GM12878 (cell line): ENCODE results near the gene AIRE. TPM values are rescaled to one million over a fixed set of nuclear protein-coding genes. Genes with fewer than 3 reads are reported as not detected.

Source experiments
- ATAC-seq: fragments of 200-7000 bp; cut with Tn5 transposase; 3 replicates; pipeline ENCODE4 v1.9.1; 2020; ENCODE audit warnings: mild to moderate bottlenecking, moderate library complexity
- BruUV-seq: library from RNA; stranded (reverse); fragments of 400-500 nt; replicated peaks from 2 replicates; lab custom pipeline; 2021; lab: Mats Ljungman, UMichigan
- CTCF ChIA-PET: fragments of 300-600 bp; sonication (Branson Sonifier 250); formaldehyde crosslinking; extraction: SDS; loops from one replicate; lab custom pipeline; 2021; ENCODE audit warnings: inconsistent platforms; lab: Yijun Ruan, JAX
- POLR2A ChIA-PET: fragments of 350-600 bp; formaldehyde crosslinking; extraction: SDS; loops from one replicate; lab custom pipeline; 2021; ENCODE audit warnings: inconsistent platforms; lab: Charles Lee
- RAD21 ChIA-PET: fragments of 300-600 bp; sonication (Branson Sonifier 250); formaldehyde crosslinking; loops from one replicate; lab custom pipeline; 2023; ENCODE audit warnings: antibody characterized with exemption; ENCODE audit not compliant: unreplicated experiment; lab: Charles Lee
- SMC1A ChIA-PET: fragments of 300-600 bp; sonication (Branson Sonifier 250); formaldehyde crosslinking; loops from one replicate; lab custom pipeline; 2023; ENCODE audit not compliant: unreplicated experiment, uncharacterized antibody; lab: Charles Lee
- DNase-seq: peaks from one replicate; pipeline ENCODE4 v3.0.0-alpha.2; 2011; ENCODE audit warnings: low read depth, low spot score
- FAIRE-seq: peaks from 3 replicates; lab custom pipeline; 2011; peaks lifted over from hg19 to GRCh38; lab: Jason Lieb, UNC
- H2AFZ ChIP-seq: 2 replicates; pipeline ENCODE4 v1.6.0; 2011; ENCODE audit warnings: low read depth, low read length, control low read depth; ENCODE audit not compliant: control insufficient read depth
- H3K27ac ChIP-seq: 2 replicates; pipeline ENCODE4 v1.5.1; 2011; ENCODE audit warnings: control low read depth; ENCODE audit not compliant: control insufficient read depth, insufficient read depth
- H3K27me3 ChIP-seq, 2 experiments: replicated peaks in 1 of 2; 2 replicates each; pipeline versions ENCODE4 v1.6.0 to v1.6.1; 2011; ENCODE audit warnings: low read length in 1 of 2; ENCODE audit not compliant: control insufficient read depth in 2 of 2, insufficient read depth in 2 of 2
- H3K36me3 ChIP-seq, 2 experiments: 2 replicates each; pipeline ENCODE4 v1.5.1; 2011; ENCODE audit warnings: low read length in 1 of 2; ENCODE audit not compliant: control insufficient read depth in 2 of 2, insufficient read depth in 2 of 2
- H3K4me1 ChIP-seq: 2 replicates; pipeline ENCODE4 v1.6.1; 2011; ENCODE audit warnings: mild to moderate bottlenecking, low read length, moderate library complexity, mixed read lengths; ENCODE audit not compliant: control insufficient read depth, insufficient read depth
- H3K4me2 ChIP-seq: 2 replicates; pipeline ENCODE4 v1.6.0; 2011; ENCODE audit warnings: control low read depth; ENCODE audit not compliant: control insufficient read depth, insufficient read depth
- H3K4me3 ChIP-seq: fragments of 200-600 bp; sonication (generic); 2 replicates; pipeline ENCODE4 v1.5.1; 2016
- H3K79me2 ChIP-seq: 2 replicates; pipeline ENCODE4 v1.6.0; 2011; ENCODE audit warnings: low read length; ENCODE audit not compliant: control insufficient read depth, insufficient read depth
- H3K9ac ChIP-seq: 2 replicates; pipeline ENCODE4 v1.8.0; 2011; ENCODE audit warnings: low read length, control low read depth, mixed read lengths; ENCODE audit not compliant: control insufficient read depth, insufficient read depth
- H3K9me3 ChIP-seq: replicated peaks from 3 replicates; pipeline ENCODE4 v1.5.1; 2011; ENCODE audit warnings: mild to moderate bottlenecking, low read length; ENCODE audit not compliant: control insufficient read depth, insufficient read depth
- H4K20me1 ChIP-seq: 2 replicates; pipeline ENCODE4 v1.6.0; 2011; ENCODE audit not compliant: control insufficient read depth, insufficient read depth
- E2F8 ChIP-seq: fragments of 450-650 bp; IDR thresholded peaks from 2 replicates; pipeline ENCODE4 v1.6.1; 2018; ENCODE audit warnings: mild to moderate bottlenecking, low read depth, moderate library complexity; ENCODE audit not compliant: partially characterized antibody
- POLR2A ChIP-seq: IDR thresholded peaks from 2 replicates; pipeline ENCODE4 v1.6.1; 2011; ENCODE audit warnings: low read depth, mild to moderate bottlenecking, low read length
- ZBTB33 ChIP-seq: fragments of 450-650 bp; IDR thresholded peaks from 2 replicates; pipeline ENCODE4 v1.6.1; 2017; ENCODE audit warnings: mild to moderate bottlenecking
- WGBS: methylation state at CpG from one replicate; pipeline ENCODE4 v1.1.6; 2016; ENCODE audit warnings: low lambda C conversion rate; ENCODE audit not compliant: insufficient replicate concordance, insufficient coverage; ENCODE audit errors: missing lambda C conversion rate; 5-methylcytosine and 5-hydroxymethylcytosine counted together
- in situ Hi-C: fragments of 300-500 bp; cut with MboI; formaldehyde crosslinking; loops from 9 replicates; pipeline ENCODE4 v1.14.3; 2018; ENCODE audit warnings: mixed read lengths
- intact Hi-C: fragments of 100-400 bp; cut with micrococcal nuclease; formaldehyde crosslinking; loops from one replicate; pipeline ENCODE4 v1.14.2; 2022; ENCODE audit not compliant: unreplicated experiment
- polyA plus RNA-seq, 11 experiments: library from polyadenylated mRNA; depleted of rRNA in 4 of 11; unstranded in 6 of 11; stranded (reverse) in 5 of 11; fragments of >200 nt; fragmentation: Nextera tagmentation in 4 of 11; fragmentation: Illumina TruSeq in 1 of 11; extraction: Ambion mirVana in 4 of 11; extraction: Trizol in 1 of 11; gene quantifications; 1 replicate in 1 of 11; 2 replicates in 10 of 11; pipeline versions ENCODE4 v1.2.1 to v1.2.3, GENCODE V29; 2011 to 2016; ENCODE audit warnings: inconsistent platforms in 2 of 11, missing spikeins in 2 of 11, low read depth in 1 of 11
- total RNA-seq, 4 experiments: library from RNA; depleted of rRNA in 3 of 4; stranded (reverse); fragments of >200 nt in 3 of 4; fragmentation: Illumina TruSeq in 1 of 4; extraction: Trizol in 1 of 4; gene quantifications; 2 replicates each; pipeline versions ENCODE4 v1.2.1 to v1.2.3, GENCODE V29; 2013 to 2021

Gene AIRE
- total and polyA plus RNA-seq, 10 of the 15 experiments (the other 5 are each of a cell fraction or from before 2014, with no cell fraction given): 0.05 to 0.10 TPM; not detected in 8

- H3K4me2 ChIP-seq: no peak overlapping the region
- in situ Hi-C loops (no loop called here), intact Hi-C loops (no loop called here)
- no peak overlapping the region for H3K9ac ChIP-seq
- H3K4me1 ChIP-seq: no peaks in the 10 kb centered on the region
- H3K27ac ChIP-seq: no peak overlapping the region
- H3K36me3 ChIP-seq: peaks cover 2 to 15% of the 10 kb centered on the region in 2 experiments; a peak in 3 of 4 replicates
- H3K4me3 ChIP-seq: no peak overlapping the region
- H4K20me1 ChIP-seq: no peaks in the 10 kb centered on the region
- H3K79me2 ChIP-seq: no peaks in the 10 kb centered on the region
- SMC1A ChIA-PET: no interaction called here
- RAD21 ChIA-PET: no interaction called here
- WGBS: 78% methylated on average over 26 of the region's 26 CpGs
- TF ChIP-seq ZBTB33 (peak; percentile 98), POLR2A (peak; percentile 54; the same call in 1 of the 2 replicates), E2F8 (no peak)
- H2AFZ ChIP-seq: no peak overlapping the region
- CTCF ChIA-PET: no interaction called here
- DNase-seq (no peak), FAIRE-seq (no peak), ATAC-seq (no peak)
- no TSS peak for BruUV-seq
- POLR2A ChIA-PET: no interaction called here
- no peaks in the 10 kb centered on the region for H3K27me3 ChIP-seq
- H3K9me3 ChIP-seq: no peaks in the 10 kb centered on the region
These were observed 41.3 kb downstream of the AIRE start for GRCh38 chr21:44326716-44327602.
